ENCODE measurements around the gene LARGE1. TPM values are rescaled to one million over a fixed set of nuclear protein-coding genes. Genes with fewer than 3 reads are reported as not detected.

LARGE1 gene
- total RNA-seq, 1 experiment from 2014 or later: 1.5 TPM

- TF ChIP-seq ZBTB33 (IDR thresholded peaks at IDR 0.05; ENCODE audit: extremely low read depth, insufficient replicate concordance, low read length) (no peak), SIN3A (IDR thresholded peaks at IDR 0.05; ENCODE audit: low read depth) (no peak), EZH2 (IDR thresholded peaks at IDR 0.05) (no peak), YY1 (IDR thresholded peaks at IDR 0.05; ENCODE audit: extremely low read depth, insufficient replicate concordance, low read depth, low read length) (no peak), FOSL1 (IDR thresholded peaks at IDR 0.05; ENCODE audit: low read depth) (no peak), RAD21 (IDR thresholded peaks at IDR 0.05; ENCODE audit: low read depth) (no peak), EZH2phosphoT487 (IDR thresholded peaks at IDR 0.05; ENCODE audit: borderline replicate concordance) (no peak), EGR1 (IDR thresholded peaks at IDR 0.05; ENCODE audit: low read depth) (no peak), ZFX (IDR thresholded peaks at IDR 0.05) (no peak)
These were observed 679.3 kb downstream of the LARGE1 start (continued) for GRCh38 chr22:33240888-33241475.

- Histone ChIP-seq H3K9ac (ENCODE audit: low read length) (no peak overlapping the region), H3K9me3 (ENCODE audit: control insufficient read depth in 1 of 2, insufficient read depth in 1 of 2, low read depth in 1 of 2, low read length in 2 of 2) (peaks cover 16 to 50% of the 10 kb centered on the region in 2 experiments; a peak in 2 of 4 replicates), H3K27me3 (ENCODE audit: insufficient read depth, low read length) (no peaks in the 10 kb centered on the region), H3K4me2 (ENCODE audit: low read length) (no peak overlapping the region), H3K9me2 (ENCODE audit: insufficient read depth) (no peaks in the 10 kb centered on the region), H3K79me2 (ENCODE audit: insufficient read depth, low read length) (no peaks in the 10 kb centered on the region), H3K27ac (ENCODE audit: low read depth, low read length) (no peak overlapping the region), H3K4me3 (replicated peaks in 1 of 2; ENCODE audit: low read depth in 1 of 2, low read length in 2 of 2) (no peak overlapping the region), H3K36me3 (ENCODE audit: control insufficient read depth in 1 of 2, insufficient read depth in 2 of 2, low read length in 2 of 2) (no peaks in the 10 kb centered on the region), H3K4me1 (ENCODE audit: control insufficient read depth in 1 of 2, insufficient read depth in 2 of 2, low read length in 2 of 2) (no peaks in the 10 kb centered on the region), H2AFZ (ENCODE audit: low read depth, low read length, poor library complexity, severe bottlenecking) (no peak overlapping the region), H4K20me1 (ENCODE audit: insufficient read depth) (no peaks in the 10 kb centered on the region)
- POLR2A ChIA-PET: no interaction called here
- no peak for DNase-seq (ENCODE audit: low read depth, low spot score)
- ATAC-seq: no peak
- intact Hi-C loops (cut with micrococcal nuclease): no loop called here
- RAD21 ChIA-PET (ENCODE audit: low non-redundant PET in 1 of 2, low total read pairs in 2 of 2, uncharacterized antibody in 2 of 2, unreplicated experiment in 2 of 2): no interaction called here
- TF ChIP-seq REST (IDR thresholded peaks at IDR 0.05; ENCODE audit: low read depth): no peak
- TF ChIP-seq POLR2A (IDR thresholded peaks at IDR 0.05; ENCODE audit: borderline replicate concordance, extremely low read depth, insufficient read depth, insufficient read length): no peak
- no peak for TF ChIP-seq EZH2 (IDR thresholded peaks at IDR 0.05)
- CTCF ChIA-PET: no interaction called here
- BruUV-seq (replicated peaks): no TSS peak
These were observed 688.2 kb downstream of the LARGE1 start for GRCh38 chr22:33232071-33232470.
